Spleen (tissue), 11 donors: Measurements from ENCODE around the gene IFT81. TPM values are rescaled to one million over a fixed set of nuclear protein-coding genes. Genes with fewer than 3 reads are reported as not detected.

Experiments
- DNase-seq: peaks from one replicate; pipeline ENCODE4 v3.0.0-alpha.2; 2020
- H3K27ac ChIP-seq, 8 donors: fragments of 200-600 bp; sonication (generic) in 7 of 8; 1 replicate in 4 of 8; 2 replicates in 4 of 8; pipeline versions ENCODE4 v1.5.0 to v1.8.0; 2016 to 2021; ENCODE audit warnings: inconsistent platforms in 4 of 8, mild to moderate bottlenecking in 4 of 8, moderate library complexity in 1 of 8
- H3K27me3 ChIP-seq, 7 donors: fragments of 200-600 bp; sonication (generic) in 6 of 7; replicated peaks in 1 of 7; 1 replicate in 4 of 7; 2 replicates in 3 of 7; pipeline versions ENCODE4 v1.5.0 to v1.8.0; 2016 to 2021; ENCODE audit warnings: inconsistent platforms in 3 of 7, mild to moderate bottlenecking in 1 of 7
- H3K36me3 ChIP-seq, 6 donors: fragments of 200-600 bp; sonication (generic) in 5 of 6; 1 replicate in 4 of 6; 2 replicates in 2 of 6; pipeline versions ENCODE4 v1.5.0 to v1.8.0; 2016 to 2021; ENCODE audit warnings: inconsistent platforms in 2 of 6
- H3K4me1 ChIP-seq, 6 donors: fragments of 200-600 bp; sonication (generic) in 5 of 6; 1 replicate in 3 of 6; 2 replicates in 3 of 6; pipeline versions ENCODE4 v1.5.0 to v1.8.0; 2016 to 2021; ENCODE audit warnings: inconsistent platforms in 3 of 6
- H3K4me3 ChIP-seq, 8 donors: fragments of 200-600 bp; sonication (generic) in 7 of 8; 1 replicate in 4 of 8; 2 replicates in 4 of 8; pipeline versions ENCODE4 v1.5.0 to v1.8.0; 2016 to 2021; ENCODE audit warnings: inconsistent platforms in 4 of 8, mild to moderate bottlenecking in 4 of 8, moderate library complexity in 2 of 8
- H3K9me3 ChIP-seq, 8 donors: fragments of 200-600 bp; sonication (generic) in 7 of 8; 1 replicate in 4 of 8; 2 replicates in 4 of 8; pipeline versions ENCODE4 v1.5.0 to v1.8.0; 2016 to 2021; ENCODE audit warnings: inconsistent platforms in 4 of 8
- POLR2A ChIP-seq, 3 donors: fragments of 450-650 bp; IDR thresholded peaks; one replicate each; pipeline ENCODE4 v1.5.1; 2017; ENCODE audit warnings: antibody characterized with exemption in 3 of 3, mild to moderate bottlenecking in 1 of 3
- POLR2AphosphoS5 ChIP-seq, 3 donors: sonication (generic); formaldehyde crosslinking; IDR thresholded peaks; one replicate each; pipeline ENCODE4 v1.5.1; 2017; ENCODE audit warnings: antibody characterized with exemption in 3 of 3
- whole genome bisulfite sequencing, 5 donors: extraction: QIAGEN DNeasy Blood & Tissue Kit in 3 of 5; methylation state at CpG; one replicate each; pipeline versions ENCODE4 v1.1.5 to v1.1.7; 2013 to 2018; 5-methylcytosine and 5-hydroxymethylcytosine counted together
- intact Hi-C: fragments of 100-400 bp; cut with DNase I; formaldehyde crosslinking; loops from one replicate; pipeline ENCODE4 v1.15.0; 2023; ENCODE audit warnings: low total_unique reads
- polyA plus RNA-seq, 3 donors: library from polyadenylated mRNA; stranded (reverse); fragments of 200-250 nt; gene quantifications; one replicate each; pipeline ENCODE4 v1.2.1, GENCODE V29; 2013
- total RNA-seq, 7 donors: library from RNA; depleted of rRNA in 3 of 7; stranded (reverse); fragments of >200 nt in 3 of 7; fragmentation: NEBNext Ultra II Directional in 4 of 7; extraction: Animal tissue kit (Norgen Biotek cat#: 25700) in 4 of 7; gene quantifications; one replicate each; pipeline versions ENCODE4 v1.1.0 to v1.2.1, GENCODE V29; 2016 to 2021
- TF ChIP-seq, protein P1 (sequence below), 11 experiments: fragments of 200-600 bp in 7 of 11; fragments of 450-650 bp in 4 of 11; sonication (generic) in 4 of 11; IDR thresholded peaks in 8 of 11; conservative IDR thresholded peaks in 3 of 11; 1 replicate in 7 of 11; 2 replicates in 4 of 11; pipeline versions ENCODE4 v1.4.0 to v1.8.0; 2016 to 2021; ENCODE audit warnings: antibody characterized with exemption in 11 of 11, inconsistent platforms in 4 of 11, mild to moderate bottlenecking in 1 of 11
- donor health status: healthy with polysubstance abuse.
- donor health status: DM: no; HTN: no; CAD: no; lungs with moderate emphysema.
- donor health status: DM: no; HTN: no; CAD: no.
- donor health status: Bipolar disorder and iron deficiency.
- donor health status: healthy.
- donor health status: DM: no; HTN: no; CAD: no.
- donor health status: DM: yes; HTN: yes; CAD: no.

The IFT81 gene
- total and polyA plus RNA-seq, 10 donors: 1.8 to 10.1 (median 5.2) TPM

DNA sequence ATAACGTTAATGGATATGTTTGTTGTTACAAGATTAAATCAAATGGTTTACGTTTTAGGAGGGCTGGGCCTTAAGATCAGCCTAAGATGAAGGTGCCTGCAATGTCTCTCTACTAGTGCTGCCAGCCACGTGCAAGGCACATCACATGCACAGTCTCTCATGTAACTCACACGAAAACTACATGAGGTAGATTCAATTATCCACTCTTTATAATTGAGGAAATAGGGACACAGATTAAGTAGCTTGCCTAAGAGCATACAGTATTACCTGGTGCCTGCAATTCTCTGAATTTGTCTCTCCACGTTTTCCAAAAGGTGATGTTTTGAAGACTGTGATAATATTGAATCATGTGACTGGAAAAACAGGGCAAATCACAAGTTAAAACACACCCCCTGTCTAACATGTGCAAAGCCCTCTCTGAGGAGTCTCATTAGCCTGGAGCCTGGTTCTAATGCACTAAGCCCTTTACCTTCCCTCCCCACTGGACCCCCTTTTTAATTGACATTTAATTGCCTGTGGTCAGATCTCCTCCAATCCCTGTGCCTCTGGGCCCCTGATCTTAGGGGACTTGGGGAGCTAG, 142.3 kb downstream of the IFT81 start:
- no peaks in the 10 kb centered on the region for H3K27me3 ChIP-seq
- H3K4me3 ChIP-seq: no peak overlapping the region

DNA sequence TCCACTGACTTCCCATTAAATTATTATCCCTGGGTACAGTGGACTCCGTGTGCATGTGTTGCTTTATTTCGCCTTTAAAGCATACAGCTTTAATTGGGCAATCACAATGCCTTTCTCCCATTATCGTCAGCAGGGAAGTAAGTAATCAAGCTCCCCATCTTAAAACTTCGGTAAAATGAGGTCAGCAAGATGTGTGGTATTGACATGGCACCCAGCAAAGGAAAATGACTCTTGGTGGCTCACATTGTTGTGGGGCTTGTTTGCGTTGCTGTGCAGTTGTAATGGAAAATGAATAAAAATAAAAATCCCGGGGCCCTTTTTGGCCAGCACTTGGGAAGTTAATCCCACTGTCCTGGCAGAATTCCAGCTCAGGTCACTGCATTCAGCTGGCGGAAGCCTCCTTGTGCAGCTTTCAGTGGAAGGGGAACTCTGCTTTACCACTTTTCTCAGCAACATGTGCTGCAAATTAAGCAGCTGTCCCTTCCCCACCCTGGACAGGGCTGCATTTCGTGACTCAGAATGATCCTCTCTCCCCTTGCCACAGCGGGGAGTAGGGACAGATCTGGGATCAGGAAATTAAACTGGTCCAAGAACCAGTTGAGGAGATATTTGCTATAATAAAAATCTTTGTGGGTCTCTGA, 142.9 kb downstream of the IFT81 start:
- Histone ChIP-seq H3K27me3 (no peaks in the 10 kb centered on the region), H3K27ac (peak overlapping the region in 5 of 8 donors; percentile 5 to 48 (median 20)), H3K9me3 (no peaks in the 10 kb centered on the region), H3K4me3 (no peak overlapping the region), H3K36me3 (no peaks in the 10 kb centered on the region), H3K4me1 (peaks cover 0 to 21% (median 4%) of the 10 kb centered on the region in 6 donors)
- TF ChIP-seq POLR2A (IDR thresholded peaks at IDR 0.05) (no peak), POLR2AphosphoS5 (IDR thresholded peaks at IDR 0.05) (no peak)
- TF ChIP-seq, protein P1, sequence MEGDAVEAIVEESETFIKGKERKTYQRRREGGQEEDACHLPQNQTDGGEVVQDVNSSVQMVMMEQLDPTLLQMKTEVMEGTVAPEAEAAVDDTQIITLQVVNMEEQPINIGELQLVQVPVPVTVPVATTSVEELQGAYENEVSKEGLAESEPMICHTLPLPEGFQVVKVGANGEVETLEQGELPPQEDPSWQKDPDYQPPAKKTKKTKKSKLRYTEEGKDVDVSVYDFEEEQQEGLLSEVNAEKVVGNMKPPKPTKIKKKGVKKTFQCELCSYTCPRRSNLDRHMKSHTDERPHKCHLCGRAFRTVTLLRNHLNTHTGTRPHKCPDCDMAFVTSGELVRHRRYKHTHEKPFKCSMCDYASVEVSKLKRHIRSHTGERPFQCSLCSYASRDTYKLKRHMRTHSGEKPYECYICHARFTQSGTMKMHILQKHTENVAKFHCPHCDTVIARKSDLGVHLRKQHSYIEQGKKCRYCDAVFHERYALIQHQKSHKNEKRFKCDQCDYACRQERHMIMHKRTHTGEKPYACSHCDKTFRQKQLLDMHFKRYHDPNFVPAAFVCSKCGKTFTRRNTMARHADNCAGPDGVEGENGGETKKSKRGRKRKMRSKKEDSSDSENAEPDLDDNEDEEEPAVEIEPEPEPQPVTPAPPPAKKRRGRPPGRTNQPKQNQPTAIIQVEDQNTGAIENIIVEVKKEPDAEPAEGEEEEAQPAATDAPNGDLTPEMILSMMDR (IDR thresholded peaks at IDR 0.05 in 8 of 11, conservative IDR thresholded peaks at IDR 0.05 in 3 of 11): no peak
- intact Hi-C loops: no loop called here
- 38 to 52% (median 38%) methylated on average over 9 of the region's 9 CpGs for WGBS, 5 donors
- DNase-seq: no peak

More for the DNA sequence above, 142.3 kb downstream of the IFT81 start:
- Histone ChIP-seq H3K27ac (peak overlapping the region in 4 of 8 donors; percentile 5 to 48 (median 16)), H3K36me3 (no peaks in the 10 kb centered on the region), H3K4me1 (peaks cover 0 to 21% (median 4%) of the 10 kb centered on the region in 6 donors), H3K9me3 (no peaks in the 10 kb centered on the region)
- WGBS, 5 donors: 80 to 91% (median 86%) methylated on average over 5 of the region's 5 CpGs
- intact Hi-C loops: no loop called here
- TF ChIP-seq POLR2AphosphoS5 (IDR thresholded peaks at IDR 0.05) (no peak), POLR2A (IDR thresholded peaks at IDR 0.05) (no peak)
- TF ChIP-seq, protein P1 (IDR thresholded peaks at IDR 0.05 in 8 of 11, conservative IDR thresholded peaks at IDR 0.05 in 3 of 11): no peak
- no peak for DNase-seq

Other genes starting within 250 kb of the IFT81 start
- 10 to 100 TPM; 25.6 to 45.5 (median 35.0) TPM for gene GLTP, start 243.8 kb upstream of the IFT81 start, total RNA-seq
- gene GLTP, start 243.8 kb upstream of the IFT81 start, polyA plus RNA-seq: 10 to 100 TPM; 26.3 to 31.5 (median 30.3) TPM
- gene TCHP, start 224.1 kb upstream of the IFT81 start, total RNA-seq: 10 to 100 TPM; 21.8 to 35.9 (median 29.0) TPM
- gene TCHP, start 224.1 kb upstream of the IFT81 start, polyA plus RNA-seq: 10 to 100 TPM in 1 of 3 donors, 1 to 10 TPM in 2; 7.3 to 12.5 (median 7.6) TPM
- 100 to 1,000 TPM; 101 to 169 (median 129) TPM for gene GIT2, start 128.0 kb upstream of the IFT81 start, total RNA-seq
- 10 to 100 TPM; 26.5 to 35.5 (median 32.0) TPM for gene GIT2, start 128.0 kb upstream of the IFT81 start, polyA plus RNA-seq
- gene ANKRD13A, start 124.9 kb upstream of the IFT81 start, total RNA-seq: 100 to 1,000 TPM in 4 of 7 donors, 10 to 100 TPM in 3; 88.0 to 134 (median 110) TPM
- 10 to 100 TPM; 32.9 to 46.8 (median 46.6) TPM for gene ANKRD13A, start 124.9 kb upstream of the IFT81 start, polyA plus RNA-seq
- gene C12orf76, start 75.8 kb upstream of the IFT81 start, total RNA-seq: 10 to 100 TPM; 12.9 to 19.9 (median 17.8) TPM
- gene C12orf76, start 75.8 kb upstream of the IFT81 start, polyA plus RNA-seq: 10 to 100 TPM; 15.2 to 21.5 (median 16.4) TPM
- 100 to 1,000 TPM in 6 of 7 donors, 10 to 100 TPM in 1; 89.8 to 143 (median 118) TPM for gene ATP2A2, start 156.9 kb downstream of the IFT81 start, total RNA-seq
- gene ATP2A2, start 156.9 kb downstream of the IFT81 start, polyA plus RNA-seq: 10 to 100 TPM in 2 of 3 donors, 1 to 10 TPM in 1; 7.8 to 18.4 (median 12.3) TPM